ENCODE results near the gene MRPL55.

GRCh38 chr1:228060458-228061190 is 48.5 kb downstream of the MRPL55 start:
- TF ChIP-seq POLR2A (IDR thresholded peaks at IDR 0.05), result no peak
- TF ChIP-seq, protein P1, sequence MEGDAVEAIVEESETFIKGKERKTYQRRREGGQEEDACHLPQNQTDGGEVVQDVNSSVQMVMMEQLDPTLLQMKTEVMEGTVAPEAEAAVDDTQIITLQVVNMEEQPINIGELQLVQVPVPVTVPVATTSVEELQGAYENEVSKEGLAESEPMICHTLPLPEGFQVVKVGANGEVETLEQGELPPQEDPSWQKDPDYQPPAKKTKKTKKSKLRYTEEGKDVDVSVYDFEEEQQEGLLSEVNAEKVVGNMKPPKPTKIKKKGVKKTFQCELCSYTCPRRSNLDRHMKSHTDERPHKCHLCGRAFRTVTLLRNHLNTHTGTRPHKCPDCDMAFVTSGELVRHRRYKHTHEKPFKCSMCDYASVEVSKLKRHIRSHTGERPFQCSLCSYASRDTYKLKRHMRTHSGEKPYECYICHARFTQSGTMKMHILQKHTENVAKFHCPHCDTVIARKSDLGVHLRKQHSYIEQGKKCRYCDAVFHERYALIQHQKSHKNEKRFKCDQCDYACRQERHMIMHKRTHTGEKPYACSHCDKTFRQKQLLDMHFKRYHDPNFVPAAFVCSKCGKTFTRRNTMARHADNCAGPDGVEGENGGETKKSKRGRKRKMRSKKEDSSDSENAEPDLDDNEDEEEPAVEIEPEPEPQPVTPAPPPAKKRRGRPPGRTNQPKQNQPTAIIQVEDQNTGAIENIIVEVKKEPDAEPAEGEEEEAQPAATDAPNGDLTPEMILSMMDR (IDR thresholded peaks at IDR 0.05), result no peak

All from thyroid gland (tissue), 4 donors.